ENCODE data around the gene RNF208.

Gene RNF208

GRCh38 chr9:137171149-137171900 lies 50.7 kb downstream of the RNF208 start:
- peaks cover 21% of the 10 kb centered on the region for H3K4me1 ChIP-seq (ENCODE audit: insufficient read depth, low read length, severe bottlenecking)
- no peak overlapping the region for H3K9ac ChIP-seq (ENCODE audit: low read length)
- H3K27me3 ChIP-seq (ENCODE audit: insufficient read depth, low read length), result peaks cover 13% of the 10 kb centered on the region
- no peaks in the 10 kb centered on the region for H4K20me1 ChIP-seq (ENCODE audit: insufficient read depth, low read length)
- H3K79me2 ChIP-seq (ENCODE audit: insufficient read depth, low read length), result no peaks in the 10 kb centered on the region
- peaks cover 3% of the 10 kb centered on the region; the same call in 1 of the 2 replicates for H3F3A ChIP-seq (ENCODE audit: insufficient read depth, low read length)
- TF ChIP-seq EZH2 (IDR thresholded peaks at IDR 0.05; ENCODE audit: borderline replicate concordance, low read length), result no peak
- no peak for TF ChIP-seq CTCF (IDR thresholded peaks at IDR 0.05; ENCODE audit: low read length)
- H3K4me2 ChIP-seq (ENCODE audit: low read length), result no peak overlapping the region
- H3K36me3 ChIP-seq (ENCODE audit: insufficient read depth, low read length), result no peaks in the 10 kb centered on the region
- no peak overlapping the region for H2AFZ ChIP-seq (ENCODE audit: low read length)
- H3K27ac ChIP-seq (ENCODE audit: low read depth, low read length, poor library complexity, severe bottlenecking), result no peak overlapping the region
- H3K4me3 ChIP-seq (ENCODE audit: low read depth, low read length, poor library complexity, severe bottlenecking), result no peak overlapping the region
- no peaks in the 10 kb centered on the region for H3K9me2 ChIP-seq (ENCODE audit: low read depth, low read length)
- H3K9me3 ChIP-seq (ENCODE audit: low read length), result no peaks in the 10 kb centered on the region

DNA sequence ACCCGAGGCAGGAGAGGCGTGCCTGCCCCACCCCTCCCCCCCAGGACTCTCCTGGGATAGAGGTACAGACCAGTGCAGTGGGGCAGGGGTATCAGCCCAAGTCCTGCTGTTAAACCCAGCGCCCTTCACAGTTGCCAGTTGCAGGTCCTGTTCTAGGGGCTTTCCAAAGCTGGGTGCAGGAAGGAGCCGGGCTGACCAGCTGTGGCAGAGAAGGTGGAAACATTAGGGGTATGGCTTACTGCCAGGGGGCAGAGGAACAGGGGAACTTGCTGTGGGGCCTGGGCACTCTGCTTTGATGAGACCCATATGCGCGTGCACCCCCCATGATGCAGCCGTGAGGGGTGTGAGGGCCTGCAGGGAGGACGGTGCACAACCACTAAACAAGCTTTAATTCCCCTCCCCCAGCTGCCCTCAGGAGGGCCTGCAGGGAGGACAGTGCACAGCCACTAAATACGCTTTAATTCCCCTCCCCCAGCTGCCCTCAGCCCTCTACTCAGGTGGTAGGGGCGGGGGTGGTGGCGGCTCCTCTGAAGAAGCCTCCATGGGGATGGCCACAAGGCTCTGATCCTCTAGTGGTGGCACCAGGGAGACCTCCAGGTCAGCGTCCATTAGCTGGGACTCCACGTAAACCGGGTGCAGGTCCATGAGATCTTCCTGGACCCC lies 51.4 kb downstream of the RNF208 start:
- H3K4me1 ChIP-seq (ENCODE audit: insufficient read depth, low read length, severe bottlenecking), result peaks cover 21% of the 10 kb centered on the region
- no peaks in the 10 kb centered on the region for H3K9me2 ChIP-seq (ENCODE audit: low read depth, low read length)
- no peaks in the 10 kb centered on the region for H3K79me2 ChIP-seq (ENCODE audit: insufficient read depth, low read length)
- H2AFZ ChIP-seq (ENCODE audit: low read length), result no peak overlapping the region
- no peak overlapping the region for H3K27ac ChIP-seq (ENCODE audit: low read depth, low read length, poor library complexity, severe bottlenecking)
- H3K9me3 ChIP-seq (ENCODE audit: low read length), result no peaks in the 10 kb centered on the region
- no peak overlapping the region for H3K4me3 ChIP-seq (ENCODE audit: low read depth, low read length, poor library complexity, severe bottlenecking)
- no peaks in the 10 kb centered on the region for H3K36me3 ChIP-seq (ENCODE audit: insufficient read depth, low read length)
- H4K20me1 ChIP-seq (ENCODE audit: insufficient read depth, low read length), result no peaks in the 10 kb centered on the region
- TF ChIP-seq CTCF (IDR thresholded peaks at IDR 0.05; ENCODE audit: low read length) (no peak), EZH2 (IDR thresholded peaks at IDR 0.05; ENCODE audit: borderline replicate concordance, low read length) (no peak)
- H3K27me3 ChIP-seq (ENCODE audit: insufficient read depth, low read length), result peaks cover 16% of the 10 kb centered on the region
- H3K9ac ChIP-seq (ENCODE audit: low read length), result no peak overlapping the region
- no peak overlapping the region for H3K4me2 ChIP-seq (ENCODE audit: low read length)
- H3F3A ChIP-seq (ENCODE audit: insufficient read depth, low read length), result no peaks in the 10 kb centered on the region
